ENCODE results near the gene SLC12A5.
"Not testable (repeated sequence)": the region's sequence is repeated elsewhere in the genome, so short reads cannot be mapped to it uniquely, and the experiment has no call there.

SLC12A5 gene

DNA sequence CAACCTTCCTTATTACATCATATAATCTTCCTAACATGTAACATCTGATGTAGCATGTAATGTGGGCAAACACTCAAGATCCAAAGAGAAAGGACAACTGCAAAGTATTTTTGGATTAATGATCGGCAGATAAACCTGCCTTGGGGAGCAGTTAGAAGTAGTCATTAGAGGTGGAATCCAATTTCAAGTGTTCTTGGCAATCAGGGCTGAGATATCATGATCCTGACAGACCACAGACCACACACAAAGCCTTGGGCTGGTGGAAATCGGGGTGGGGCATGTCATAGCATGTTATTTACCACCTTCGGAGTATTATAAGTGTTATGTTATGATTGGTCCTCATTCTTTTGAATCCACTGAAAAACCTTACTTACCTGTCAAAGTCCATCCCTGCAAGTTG, 44.4 kb downstream of the SLC12A5 start:
- in situ Hi-C loops (cut with MboI; ENCODE audit: low sequenced_read_pairs), result no loop called here

DNA sequence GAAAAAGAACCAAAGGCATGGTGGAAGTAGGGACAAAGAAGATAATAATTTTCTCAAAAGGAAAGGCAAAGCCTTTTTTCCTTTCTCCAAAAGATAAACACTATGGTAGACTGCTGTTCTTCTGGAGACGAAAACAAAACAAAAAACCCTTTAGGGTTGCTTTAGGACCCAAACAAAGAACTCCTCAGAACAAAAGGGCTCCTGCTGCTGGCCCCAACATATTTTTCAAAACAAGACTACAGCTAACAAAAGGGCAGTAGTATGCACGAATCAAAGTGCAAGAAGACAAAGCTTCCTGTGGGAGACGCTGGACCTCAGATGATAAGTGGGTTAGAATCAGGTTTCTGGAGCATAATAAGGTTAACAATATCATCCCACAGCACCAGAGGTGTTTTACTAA, 45.0 kb downstream of the SLC12A5 start:
- in situ Hi-C loops (cut with MboI; ENCODE audit: low sequenced_read_pairs), result no loop called here

GRCh38 chr20:46076806-46077205, 47.8 kb downstream of the SLC12A5 start:
- in situ Hi-C loops (cut with MboI; ENCODE audit: low sequenced_read_pairs), result no loop called here

DNA sequence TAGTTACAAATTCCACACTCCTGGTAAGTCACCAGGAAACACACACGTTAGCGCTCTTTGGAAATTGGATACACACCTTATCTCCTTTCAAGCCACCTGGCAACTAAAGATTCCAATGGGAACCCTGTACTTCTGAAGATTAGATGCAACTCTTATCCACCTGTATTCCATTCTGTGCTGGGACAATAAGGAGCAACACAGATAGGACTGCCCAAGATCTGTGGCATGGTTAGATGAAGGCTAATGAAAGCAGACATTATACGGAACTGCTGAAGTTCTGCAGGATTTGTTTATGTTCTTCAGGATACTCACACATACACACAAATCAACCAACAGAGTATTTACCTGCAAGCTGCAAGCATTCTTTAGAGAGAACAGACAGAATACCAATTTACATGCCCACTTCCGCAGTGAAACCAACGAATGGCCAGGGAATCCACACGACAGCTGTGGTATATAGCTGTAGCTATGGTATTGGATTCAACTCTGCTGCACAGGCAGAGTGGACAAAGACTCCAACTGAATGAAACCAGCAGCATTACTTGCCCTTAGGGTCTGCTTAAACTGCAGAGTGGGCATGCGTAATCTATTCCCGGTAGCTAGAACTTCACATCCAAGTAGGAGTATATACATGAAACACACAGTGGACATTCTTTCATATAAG, 48.8 kb downstream of the SLC12A5 start:
- in situ Hi-C loops (cut with MboI; ENCODE audit: low sequenced_read_pairs), result no loop called here

- in situ Hi-C loops (cut with MboI; ENCODE audit: low sequenced_read_pairs), result no loop called here
Observed at GRCh38 chr20:46078954-46079353, 49.9 kb downstream of the SLC12A5 start.

DNA sequence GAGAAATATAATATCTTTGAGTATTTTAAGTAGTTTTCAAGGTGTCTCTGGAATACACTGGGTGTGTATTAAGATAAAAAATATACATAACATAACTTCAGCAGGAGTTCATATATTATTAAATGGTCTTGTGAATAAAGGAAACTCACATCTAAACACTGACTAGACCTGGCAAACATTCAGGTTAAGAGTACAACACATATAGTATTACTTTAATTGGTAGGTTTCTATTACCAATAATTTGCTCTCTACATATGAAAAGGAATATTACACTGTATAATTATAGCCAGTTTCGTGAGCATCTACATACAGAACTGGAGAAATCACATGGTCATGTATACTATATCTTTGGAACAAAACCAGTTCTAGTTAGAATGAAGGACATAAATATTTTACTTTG, 52.1 kb downstream of the SLC12A5 start:
- in situ Hi-C loops (cut with MboI; ENCODE audit: low sequenced_read_pairs), result no loop called here

DNA sequence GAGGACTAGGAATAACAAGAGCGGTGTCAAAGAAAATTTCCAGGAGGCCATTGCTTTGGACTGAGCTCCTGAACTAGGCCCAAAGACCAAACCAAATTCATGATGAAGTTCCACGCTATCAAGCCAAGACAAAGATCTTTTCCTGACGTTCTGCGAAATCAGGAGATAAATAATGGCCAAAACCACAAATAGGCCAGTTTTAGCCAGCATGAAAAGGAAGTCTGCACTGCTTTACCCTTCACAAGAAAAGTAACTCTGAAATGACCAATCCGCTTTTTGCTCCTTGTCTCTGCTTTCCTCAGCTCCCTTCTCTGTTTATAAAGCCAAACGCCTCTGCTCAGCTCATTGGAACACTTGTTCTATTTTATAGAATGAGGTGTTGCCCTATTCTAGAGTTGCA, 54.1 kb downstream of the SLC12A5 start:
- in situ Hi-C loops (cut with MboI; ENCODE audit: low sequenced_read_pairs), result no loop called here

DNA sequence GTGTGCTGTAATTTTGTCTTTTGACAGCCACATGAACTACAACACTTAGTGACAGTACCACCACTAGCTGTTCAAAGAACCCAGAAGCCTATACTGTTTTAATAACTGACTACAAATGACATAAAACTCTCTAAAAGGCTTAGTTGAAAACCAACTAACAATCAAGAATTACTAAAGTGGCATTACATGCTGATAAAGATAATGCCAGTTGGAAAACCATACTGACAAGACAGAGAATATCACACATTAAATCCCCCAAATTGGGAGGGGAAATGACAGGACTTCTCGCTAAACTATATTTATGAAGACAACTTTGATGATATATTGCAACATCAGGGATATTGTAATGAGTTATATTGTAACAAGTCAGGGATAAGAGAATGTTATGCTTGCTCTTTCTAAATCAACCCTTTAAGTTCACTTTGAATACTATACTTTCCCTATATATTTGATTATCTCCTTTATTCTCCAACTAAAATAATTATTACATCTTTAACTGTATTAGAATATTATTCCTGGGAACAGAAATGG, 54.6 kb downstream of the SLC12A5 start:
- in situ Hi-C loops (cut with MboI; ENCODE audit: low sequenced_read_pairs), result no loop called here

GRCh38 chr20:46084805-46085178, 55.8 kb downstream of the SLC12A5 start:
- in situ Hi-C loops (cut with MboI; ENCODE audit: low sequenced_read_pairs), result no loop called here

GRCh38 chr20:46085179-46085851, 56.3 kb downstream of the SLC12A5 start:
- in situ Hi-C loops (cut with MboI; ENCODE audit: low sequenced_read_pairs), result no loop called here

- in situ Hi-C loops (cut with MboI; ENCODE audit: low sequenced_read_pairs), result no loop called here
Observed at GRCh38 chr20:46087161-46087560, 58.1 kb downstream of the SLC12A5 start.

DNA sequence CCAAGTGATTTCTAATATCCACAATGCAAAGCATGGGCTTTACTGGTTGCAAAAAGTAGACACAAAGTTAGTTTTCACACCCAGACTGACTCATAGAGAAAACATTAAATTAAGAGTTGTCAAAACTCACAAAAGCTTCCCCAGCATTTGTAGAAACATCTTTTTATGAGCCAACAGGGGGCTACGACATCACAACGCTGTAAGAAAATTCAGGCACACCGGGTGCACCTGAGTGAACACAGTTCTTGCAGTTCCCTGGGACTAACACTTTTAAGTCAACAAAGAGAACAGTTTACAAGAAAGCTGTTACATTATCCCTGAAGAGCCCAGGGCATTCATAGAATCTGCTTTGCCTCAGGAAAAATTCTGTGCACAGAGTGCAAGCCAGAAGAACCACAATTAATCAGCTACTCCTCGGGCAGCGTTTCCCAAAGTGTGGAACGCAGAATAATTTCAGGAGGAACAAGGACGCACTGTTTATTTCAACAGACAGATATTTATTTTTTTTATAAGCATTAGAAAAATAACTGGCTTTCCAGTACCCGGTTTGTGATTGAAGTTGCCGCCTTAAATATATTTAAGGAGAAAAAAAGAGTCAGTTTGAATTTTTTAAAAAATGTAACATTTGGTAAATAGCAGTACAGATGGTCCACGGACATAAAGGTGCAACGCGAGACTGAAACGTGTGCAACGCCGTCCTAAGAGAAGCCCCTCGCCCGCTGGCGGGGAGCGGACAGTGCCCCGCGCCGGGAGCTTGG, 59.6 kb downstream of the SLC12A5 start:
- in situ Hi-C loops (cut with MboI; ENCODE audit: low sequenced_read_pairs), result no loop called here

- in situ Hi-C loops (cut with MboI; ENCODE audit: low sequenced_read_pairs), result no loop called here
Observed at GRCh38 chr20:46089167-46089416, 60.1 kb downstream of the SLC12A5 start.

DNA sequence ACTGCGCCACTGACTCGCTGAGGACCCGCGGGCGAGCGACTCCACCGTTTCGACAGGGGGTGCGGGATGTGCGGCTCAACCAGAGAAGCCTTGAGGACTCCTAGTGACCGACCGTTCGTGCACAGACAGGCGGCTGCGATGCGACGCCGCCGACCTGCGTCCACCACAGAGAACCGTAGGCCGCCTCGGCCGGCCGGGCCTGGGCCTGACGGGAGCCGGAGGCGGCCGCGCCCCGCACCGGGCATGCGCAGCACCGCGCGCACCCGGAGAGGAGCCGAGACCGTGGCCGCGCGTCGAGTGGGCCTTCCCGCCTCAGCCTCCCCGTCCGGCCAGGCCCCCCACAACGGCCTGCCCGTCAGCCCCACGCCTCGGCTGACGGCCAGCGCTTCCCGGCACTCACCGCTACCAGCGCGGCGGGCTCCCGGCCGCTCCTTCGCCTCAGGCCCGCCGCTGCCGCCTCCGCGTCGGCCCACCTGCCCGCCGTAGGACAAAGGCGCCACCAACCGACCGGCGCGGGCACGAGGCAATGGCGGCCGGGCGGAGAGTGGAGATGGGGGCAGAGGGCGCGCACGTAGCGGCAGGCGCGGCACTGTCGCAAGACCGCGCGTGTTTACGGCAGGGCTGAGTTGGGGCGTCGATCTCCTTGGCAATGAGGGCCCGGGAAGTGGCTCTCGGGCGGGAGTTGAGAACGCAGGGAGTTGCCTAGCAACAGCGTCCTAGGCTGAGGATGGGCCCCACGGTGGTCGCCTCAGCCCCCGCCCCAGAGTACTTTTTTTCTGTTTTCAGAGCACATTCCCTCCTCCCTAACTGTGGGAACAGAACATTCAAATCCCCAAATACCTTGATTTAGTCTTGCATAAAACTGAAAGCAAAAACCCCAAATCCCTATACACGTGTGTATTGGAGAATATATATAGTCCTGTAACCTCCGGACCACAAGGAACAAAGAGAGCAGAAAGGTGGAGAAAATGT, 60.7 kb downstream of the SLC12A5 start, which contains the start of gene NCOA5:
TSS of gene NCOA5 (minus strand) at position 546 of the 972 bp plus-strand sequence. CDS start 10,538 bp downstream, outside the sequence.
- in situ Hi-C loops (cut with MboI; ENCODE audit: low sequenced_read_pairs), result no loop called here

- in situ Hi-C loops (cut with MboI; ENCODE audit: low sequenced_read_pairs), result not testable (repeated sequence)
Observed at GRCh38 chr20:46091622-46092535, 62.9 kb downstream of the SLC12A5 start.

DNA sequence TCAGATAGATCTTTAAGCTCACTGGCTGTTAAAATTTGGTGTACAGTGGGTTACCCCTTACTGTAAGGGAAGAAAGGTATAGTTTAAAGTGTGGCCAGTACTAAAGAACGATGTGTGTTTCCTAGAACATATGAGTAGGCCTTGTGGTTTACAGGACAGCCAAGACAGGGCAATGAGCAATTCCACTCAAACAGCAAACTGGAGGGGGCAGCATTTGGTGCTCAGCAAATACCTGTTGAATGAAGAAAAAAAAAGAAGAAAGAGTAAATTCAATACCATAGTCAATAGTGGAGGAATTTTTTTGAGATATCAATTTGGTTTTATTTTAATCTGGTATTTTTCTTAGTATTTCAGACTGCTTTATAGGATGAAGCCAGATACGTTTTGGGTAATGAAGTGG, 64.5 kb downstream of the SLC12A5 start:
- in situ Hi-C loops (cut with MboI; ENCODE audit: low sequenced_read_pairs), result no loop called here

DNA sequence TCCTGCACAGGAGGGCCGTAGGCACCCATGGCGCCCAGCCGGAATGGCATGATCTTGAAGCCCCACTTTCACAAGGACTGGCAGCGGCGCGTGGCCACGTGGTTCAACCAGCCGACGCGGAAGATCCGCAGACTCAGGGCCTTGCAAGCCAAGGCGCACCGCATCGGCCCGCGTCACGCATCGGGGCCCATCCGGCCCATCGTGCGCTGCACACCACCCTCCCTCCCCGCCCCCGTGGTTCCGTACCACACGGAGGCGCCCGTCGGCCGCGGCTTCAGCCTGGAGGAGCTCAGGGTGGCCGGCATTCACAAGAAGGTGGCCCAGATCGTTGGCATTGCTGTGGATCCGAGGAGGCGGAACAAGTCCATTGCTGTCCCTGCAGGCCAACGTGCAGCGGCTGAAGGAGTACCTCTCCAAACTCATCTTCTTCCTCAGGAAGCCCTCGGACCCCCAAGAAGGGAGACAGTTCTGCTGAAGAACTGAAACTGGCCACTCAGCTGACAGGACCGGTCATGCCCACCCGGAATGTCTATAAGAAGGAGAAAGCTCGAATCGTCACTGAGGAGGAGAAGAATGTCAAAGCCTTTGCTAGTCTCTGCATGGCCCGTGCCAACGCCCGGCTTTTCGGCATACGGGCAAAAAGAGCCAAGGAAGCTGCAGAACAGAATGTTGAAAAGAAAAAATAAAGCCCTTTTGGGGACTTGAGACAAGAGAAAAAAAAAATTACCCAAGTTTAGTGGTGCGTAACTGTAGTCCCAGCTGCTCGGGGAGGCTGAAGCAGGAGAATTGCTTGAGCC, 70.7 kb downstream of the SLC12A5 start:
- in situ Hi-C loops (cut with MboI; ENCODE audit: low sequenced_read_pairs), result no loop called here

- in situ Hi-C loops (cut with MboI; ENCODE audit: low sequenced_read_pairs), result not testable (repeated sequence)
Observed at GRCh38 chr20:46100444-46100843, 71.4 kb downstream of the SLC12A5 start.

GRCh38 chr20:46100988-46101387, 72.0 kb downstream of the SLC12A5 start:
- in situ Hi-C loops (cut with MboI; ENCODE audit: low sequenced_read_pairs), result no loop called here
